ENCODE measurements around the gene BATF.
A peak's percentile ranks its signal among the peaks of the same experiment; 100 is the strongest.

BATF gene

GRCh38 chr14:75495882-75496281 is 26.4 kb upstream of the BATF start:
- no peaks in the 10 kb centered on the region for H3K36me3 ChIP-seq (ENCODE audit: control insufficient read depth, insufficient read depth, low read length)
- no peaks in the 10 kb centered on the region for H3K27me3 ChIP-seq (replicated peaks; ENCODE audit: control insufficient read depth, insufficient read depth, low read length)
- DNase-seq (ENCODE audit: extremely low read depth, insufficient read length) = no peak
- TF ChIP-seq, protein P1, sequence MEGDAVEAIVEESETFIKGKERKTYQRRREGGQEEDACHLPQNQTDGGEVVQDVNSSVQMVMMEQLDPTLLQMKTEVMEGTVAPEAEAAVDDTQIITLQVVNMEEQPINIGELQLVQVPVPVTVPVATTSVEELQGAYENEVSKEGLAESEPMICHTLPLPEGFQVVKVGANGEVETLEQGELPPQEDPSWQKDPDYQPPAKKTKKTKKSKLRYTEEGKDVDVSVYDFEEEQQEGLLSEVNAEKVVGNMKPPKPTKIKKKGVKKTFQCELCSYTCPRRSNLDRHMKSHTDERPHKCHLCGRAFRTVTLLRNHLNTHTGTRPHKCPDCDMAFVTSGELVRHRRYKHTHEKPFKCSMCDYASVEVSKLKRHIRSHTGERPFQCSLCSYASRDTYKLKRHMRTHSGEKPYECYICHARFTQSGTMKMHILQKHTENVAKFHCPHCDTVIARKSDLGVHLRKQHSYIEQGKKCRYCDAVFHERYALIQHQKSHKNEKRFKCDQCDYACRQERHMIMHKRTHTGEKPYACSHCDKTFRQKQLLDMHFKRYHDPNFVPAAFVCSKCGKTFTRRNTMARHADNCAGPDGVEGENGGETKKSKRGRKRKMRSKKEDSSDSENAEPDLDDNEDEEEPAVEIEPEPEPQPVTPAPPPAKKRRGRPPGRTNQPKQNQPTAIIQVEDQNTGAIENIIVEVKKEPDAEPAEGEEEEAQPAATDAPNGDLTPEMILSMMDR (IDR thresholded peaks at IDR 0.05; ENCODE audit: insufficient read depth, low read length, poor library complexity, severe bottlenecking) = no peak
- no peak overlapping the region for H3K4me3 ChIP-seq (replicated peaks; ENCODE audit: low read depth, low read length)

DNA sequence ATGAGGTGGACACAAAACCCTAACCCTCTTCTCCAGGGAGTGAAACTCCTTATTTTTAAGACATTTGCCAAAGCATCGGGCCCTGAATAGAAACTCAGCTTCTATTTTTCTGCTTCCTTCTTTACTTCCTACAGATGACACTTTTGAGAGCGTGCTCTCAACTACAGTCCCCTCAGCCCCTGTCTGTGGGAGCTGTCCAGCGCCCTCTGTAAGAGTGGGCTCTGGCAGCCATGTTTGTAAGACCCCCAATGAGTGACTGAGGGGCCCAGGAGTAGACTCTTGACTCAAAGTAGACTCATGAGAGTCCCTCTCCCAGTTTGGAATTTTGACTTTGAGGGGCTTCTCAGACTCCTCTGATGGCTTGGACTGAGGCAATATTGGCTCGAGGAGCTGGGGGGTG is 25.5 kb upstream of the BATF start:
- TF ChIP-seq, protein P1 (IDR thresholded peaks at IDR 0.05; ENCODE audit: insufficient read depth, low read length, poor library complexity, severe bottlenecking) = no peak
- Histone ChIP-seq H3K36me3 (ENCODE audit: control insufficient read depth, insufficient read depth, low read length) (no peaks in the 10 kb centered on the region), H3K4me3 (replicated peaks; ENCODE audit: low read depth, low read length) (no peak overlapping the region), H3K27me3 (replicated peaks; ENCODE audit: control insufficient read depth, insufficient read depth, low read length) (no peaks in the 10 kb centered on the region)
- no peak for DNase-seq (ENCODE audit: extremely low read depth, insufficient read length)

DNA sequence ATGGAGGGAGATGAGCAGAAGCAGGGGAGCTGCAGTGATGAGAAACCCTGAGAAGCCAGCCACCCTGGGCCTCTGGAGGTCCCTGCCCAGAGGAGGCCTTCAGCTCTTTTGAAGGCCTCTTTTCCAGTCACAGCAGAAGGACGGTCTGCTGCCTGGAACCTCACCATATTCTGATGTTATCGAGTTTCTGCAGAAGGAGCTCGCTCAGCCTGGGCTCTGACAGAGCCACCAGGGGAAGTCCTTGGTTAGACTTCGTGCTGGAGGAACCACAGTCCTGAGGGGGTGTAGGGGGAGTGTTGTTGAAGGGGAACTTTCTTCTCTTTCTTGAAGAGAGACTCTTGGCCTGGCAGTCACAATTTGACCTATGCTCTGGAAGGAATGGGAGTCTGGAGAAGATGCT is 25.1 kb upstream of the BATF start:
- TF ChIP-seq, protein P1 (IDR thresholded peaks at IDR 0.05; ENCODE audit: insufficient read depth, low read length, poor library complexity, severe bottlenecking) = peak; percentile 1
- DNase-seq (ENCODE audit: extremely low read depth, insufficient read length) = peak; percentile 70
- Histone ChIP-seq H3K27me3 (replicated peaks; ENCODE audit: control insufficient read depth, insufficient read depth, low read length) (no peaks in the 10 kb centered on the region), H3K4me3 (replicated peaks; ENCODE audit: low read depth, low read length) (no peak overlapping the region), H3K36me3 (ENCODE audit: control insufficient read depth, insufficient read depth, low read length) (no peaks in the 10 kb centered on the region)

DNA sequence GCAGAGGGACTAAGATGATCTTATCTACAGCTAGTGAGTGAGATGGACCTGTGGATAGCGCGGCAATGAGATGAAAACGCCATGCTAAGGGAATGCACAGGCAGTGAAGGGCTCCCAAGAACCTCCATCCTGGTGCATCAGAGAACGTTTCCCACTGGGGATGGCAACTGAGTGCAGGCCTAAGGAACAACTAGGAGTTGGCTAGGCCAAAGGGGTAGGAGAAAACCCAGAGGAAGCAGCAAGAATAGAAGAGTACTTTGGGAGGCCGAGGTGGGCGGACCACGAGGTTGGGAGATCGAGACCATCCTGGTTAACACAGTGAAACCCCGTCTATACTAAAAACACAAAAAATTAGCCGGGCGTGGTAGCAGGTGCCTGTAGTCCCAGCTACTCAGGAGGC is 24.6 kb upstream of the BATF start:
- no peaks in the 10 kb centered on the region for H3K36me3 ChIP-seq (ENCODE audit: control insufficient read depth, insufficient read depth, low read length)
- no peak overlapping the region for H3K4me3 ChIP-seq (replicated peaks; ENCODE audit: low read depth, low read length)
- peak; percentile 46 for DNase-seq (ENCODE audit: extremely low read depth, insufficient read length)
- TF ChIP-seq, protein P1 (IDR thresholded peaks at IDR 0.05; ENCODE audit: insufficient read depth, low read length, poor library complexity, severe bottlenecking) = no peak
- no peaks in the 10 kb centered on the region for H3K27me3 ChIP-seq (replicated peaks; ENCODE audit: control insufficient read depth, insufficient read depth, low read length)

- H3K27me3 ChIP-seq (replicated peaks; ENCODE audit: control insufficient read depth, insufficient read depth, low read length) = no peaks in the 10 kb centered on the region
- H3K4me3 ChIP-seq (replicated peaks; ENCODE audit: low read depth, low read length) = no peak overlapping the region
- no peaks in the 10 kb centered on the region for H3K36me3 ChIP-seq (ENCODE audit: control insufficient read depth, insufficient read depth, low read length)
- TF ChIP-seq, protein P1 (IDR thresholded peaks at IDR 0.05; ENCODE audit: insufficient read depth, low read length, poor library complexity, severe bottlenecking) = no peak
- DNase-seq (ENCODE audit: extremely low read depth, insufficient read length) = peak; percentile 71
Observed at GRCh38 chr14:75499084-75499875, 23.0 kb upstream of the BATF start.
